ENCODE data around the gene NR1D1. TPM values are rescaled to one million over a fixed set of nuclear protein-coding genes. Genes with fewer than 3 reads are reported as not detected.

Gene NR1D1
- total RNA-seq, 3 donors from 2014 or later: 8.8 to 10.5 (median 9.2) TPM

DNA sequence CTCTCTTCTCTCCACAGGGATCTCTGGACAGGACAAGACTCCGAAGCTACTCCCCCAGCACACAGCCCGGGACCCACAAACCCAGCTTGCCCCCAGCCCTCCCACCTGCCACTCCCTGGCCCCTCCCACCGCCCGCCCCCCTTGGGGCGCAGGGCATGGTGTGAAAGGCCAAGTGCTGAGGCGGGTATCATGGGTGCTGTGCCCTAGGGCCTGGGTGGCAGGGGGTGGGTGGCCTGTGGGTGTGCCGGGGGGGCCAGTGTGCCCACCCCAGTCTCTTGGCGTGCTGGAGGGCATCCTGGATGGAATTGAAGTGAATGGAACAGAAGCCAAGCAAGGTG is 26.2 kb downstream of the NR1D1 start:
- peaks cover 53 to 74% of the 10 kb centered on the region in 2 donors for H3K4me1 ChIP-seq
- intact Hi-C loops (cut with DNase I; ENCODE audit: low total_unique reads): no loop called here
- H3K9me3 ChIP-seq: no peaks in the 10 kb centered on the region
- H3K4me3 ChIP-seq: no peak overlapping the region
- H3K36me3 ChIP-seq: no peaks in the 10 kb centered on the region
- peak overlapping the region; percentile 94 to 96 for H3K27ac ChIP-seq
- no peak for DNase-seq (ENCODE audit: low spot score in 2 of 2)
- TF ChIP-seq POLR2A (IDR thresholded peaks at IDR 0.05) (no peak), POLR2AphosphoS5 (IDR thresholded peaks at IDR 0.05) (no peak)
- TF ChIP-seq, protein P1, sequence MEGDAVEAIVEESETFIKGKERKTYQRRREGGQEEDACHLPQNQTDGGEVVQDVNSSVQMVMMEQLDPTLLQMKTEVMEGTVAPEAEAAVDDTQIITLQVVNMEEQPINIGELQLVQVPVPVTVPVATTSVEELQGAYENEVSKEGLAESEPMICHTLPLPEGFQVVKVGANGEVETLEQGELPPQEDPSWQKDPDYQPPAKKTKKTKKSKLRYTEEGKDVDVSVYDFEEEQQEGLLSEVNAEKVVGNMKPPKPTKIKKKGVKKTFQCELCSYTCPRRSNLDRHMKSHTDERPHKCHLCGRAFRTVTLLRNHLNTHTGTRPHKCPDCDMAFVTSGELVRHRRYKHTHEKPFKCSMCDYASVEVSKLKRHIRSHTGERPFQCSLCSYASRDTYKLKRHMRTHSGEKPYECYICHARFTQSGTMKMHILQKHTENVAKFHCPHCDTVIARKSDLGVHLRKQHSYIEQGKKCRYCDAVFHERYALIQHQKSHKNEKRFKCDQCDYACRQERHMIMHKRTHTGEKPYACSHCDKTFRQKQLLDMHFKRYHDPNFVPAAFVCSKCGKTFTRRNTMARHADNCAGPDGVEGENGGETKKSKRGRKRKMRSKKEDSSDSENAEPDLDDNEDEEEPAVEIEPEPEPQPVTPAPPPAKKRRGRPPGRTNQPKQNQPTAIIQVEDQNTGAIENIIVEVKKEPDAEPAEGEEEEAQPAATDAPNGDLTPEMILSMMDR (IDR thresholded peaks at IDR 0.05): no peak
- no peaks in the 10 kb centered on the region for H3K27me3 ChIP-seq

DNA sequence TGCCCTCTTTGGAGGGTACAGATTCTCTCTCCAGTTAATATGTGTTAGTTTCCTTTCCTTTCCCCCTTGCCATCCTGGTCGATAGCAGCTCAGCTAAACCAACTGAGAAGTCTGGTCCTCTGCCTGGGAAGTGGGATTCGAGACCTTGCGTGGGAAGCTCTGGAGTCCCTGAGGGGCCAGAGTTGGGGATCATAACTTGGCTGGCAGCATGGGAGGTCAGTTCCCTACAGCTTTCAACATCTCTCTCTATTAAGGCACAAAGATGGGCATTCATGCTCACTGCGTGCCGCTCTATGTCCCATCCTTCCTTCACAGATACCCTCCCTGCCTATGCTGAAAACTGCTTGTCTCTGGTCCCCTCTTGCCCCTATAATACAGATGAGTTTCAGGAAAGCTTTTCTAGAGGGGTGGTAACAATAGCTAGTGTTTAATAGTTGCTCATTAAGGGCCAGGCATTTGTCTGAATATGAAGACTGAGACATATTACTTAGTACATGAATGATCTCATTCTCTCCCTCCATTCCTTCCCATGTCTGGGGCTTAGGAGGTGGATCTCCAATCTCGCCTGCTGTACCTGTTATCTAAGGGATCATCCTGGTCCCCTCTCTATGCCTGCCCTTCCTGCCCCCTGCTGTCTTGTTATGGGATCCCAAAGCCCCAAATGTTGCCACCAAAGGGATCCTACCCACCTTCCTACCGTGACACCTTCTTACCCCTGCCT is 26.8 kb downstream of the NR1D1 start:
- H3K27me3 ChIP-seq: no peaks in the 10 kb centered on the region
- DNase-seq (ENCODE audit: low spot score in 2 of 2): no peak
- H3K27ac ChIP-seq: peak overlapping the region; percentile 94 to 96
- no peak overlapping the region for H3K4me3 ChIP-seq
- TF ChIP-seq POLR2AphosphoS5 (IDR thresholded peaks at IDR 0.05) (no peak), POLR2A (IDR thresholded peaks at IDR 0.05) (no peak)
- H3K4me1 ChIP-seq: peaks cover 53 to 74% of the 10 kb centered on the region in 2 donors
- H3K36me3 ChIP-seq: no peaks in the 10 kb centered on the region
- intact Hi-C loops (cut with DNase I; ENCODE audit: low total_unique reads): no loop called here
- H3K9me3 ChIP-seq: no peaks in the 10 kb centered on the region

DNA sequence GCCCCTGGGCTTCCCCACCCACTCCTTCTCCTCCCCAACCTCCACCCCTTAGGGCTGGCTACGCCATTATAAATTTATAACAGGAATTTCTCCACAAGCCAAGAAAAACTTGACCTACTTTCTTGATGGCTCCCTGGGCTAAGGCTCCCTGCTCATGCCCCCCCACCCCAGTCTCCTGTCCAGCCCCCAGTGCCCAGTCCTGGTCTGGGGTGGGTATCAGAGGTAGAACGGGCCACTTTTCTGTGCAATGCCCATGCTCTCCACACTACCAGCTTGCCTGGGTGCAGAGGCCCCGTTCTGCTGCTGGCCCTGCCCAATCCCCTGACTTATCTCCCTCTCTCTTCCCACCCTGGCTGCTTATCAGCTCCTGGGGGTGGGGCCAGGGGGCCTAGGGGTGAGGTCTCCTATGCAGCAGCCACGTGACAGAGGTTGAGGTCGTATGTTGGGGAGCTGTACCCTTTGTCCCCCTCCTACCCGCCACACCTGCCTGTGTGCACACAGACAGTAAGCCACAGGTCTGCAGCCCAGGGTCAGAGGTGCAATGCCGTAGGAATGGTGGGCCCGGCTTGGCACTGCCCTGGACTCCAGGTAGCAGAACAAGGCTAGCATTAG is 27.5 kb downstream of the NR1D1 start:
- H3K27ac ChIP-seq: peak overlapping the region; percentile 94 to 96
- intact Hi-C loops (cut with DNase I; ENCODE audit: low total_unique reads): no loop called here

DNA sequence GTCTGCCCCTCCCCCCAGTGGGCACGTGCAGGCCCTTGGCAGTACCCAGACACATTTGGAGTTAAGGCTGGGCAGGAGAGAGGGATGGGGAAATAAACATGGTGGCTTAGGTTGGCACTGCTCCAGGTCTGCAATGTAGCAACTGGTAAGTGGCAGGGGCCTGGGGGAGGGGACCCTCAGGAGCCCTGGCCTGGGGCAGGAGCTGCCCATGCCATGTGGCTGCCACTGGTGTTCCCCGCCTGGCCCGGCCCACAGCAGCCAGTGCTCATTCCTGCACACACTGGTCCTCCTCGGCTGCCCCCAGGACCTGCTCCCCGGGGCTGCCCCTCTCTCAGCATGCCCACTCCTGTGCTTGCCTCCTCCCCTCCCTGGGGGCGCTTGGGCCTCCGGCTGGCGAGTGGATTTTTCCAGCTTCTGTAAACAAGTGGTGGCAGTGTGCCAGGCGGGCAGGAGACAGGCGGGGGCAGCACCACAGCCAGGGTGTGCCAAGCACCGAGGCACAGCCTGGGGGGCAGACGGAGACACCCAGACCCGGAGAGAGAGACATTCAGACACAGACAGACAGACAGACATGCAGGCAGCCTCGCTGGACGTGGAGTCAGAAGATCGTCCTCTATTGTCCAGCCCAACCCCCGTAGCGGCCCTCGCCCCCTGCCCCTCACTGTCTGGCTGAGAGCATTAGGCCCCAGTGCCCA is 28.2 kb downstream of the NR1D1 start:
- Histone ChIP-seq H3K4me1 (peaks cover 53 to 74% of the 10 kb centered on the region in 2 donors), H3K4me3 (peak overlapping the region; percentile 13 to 60 (median 34)), H3K27me3 (no peaks in the 10 kb centered on the region), H3K27ac (peak overlapping the region; percentile 94 to 96), H3K9me3 (no peaks in the 10 kb centered on the region), H3K36me3 (no peaks in the 10 kb centered on the region)
- intact Hi-C loops (cut with DNase I; ENCODE audit: low total_unique reads): no loop called here
- peak; percentile 80 to 87 for DNase-seq (ENCODE audit: low spot score in 2 of 2)
- TF ChIP-seq POLR2A (IDR thresholded peaks at IDR 0.05) (no peak), POLR2AphosphoS5 (IDR thresholded peaks at IDR 0.05) (peak in 1 of 3 donors; percentile 50)

More for the DNA sequence above, 27.5 kb downstream of the NR1D1 start:
- Histone ChIP-seq H3K4me1 (peaks cover 53 to 74% of the 10 kb centered on the region in 2 donors), H3K9me3 (no peaks in the 10 kb centered on the region), H3K27me3 (no peaks in the 10 kb centered on the region), H3K4me3 (peak overlapping the region; percentile 13 to 60 (median 34)), H3K36me3 (no peaks in the 10 kb centered on the region)
- DNase-seq (ENCODE audit: low spot score in 2 of 2): no peak
- TF ChIP-seq, protein P1 (IDR thresholded peaks at IDR 0.05): no peak
- no peak for TF ChIP-seq POLR2AphosphoS5 (IDR thresholded peaks at IDR 0.05)
- TF ChIP-seq POLR2A (IDR thresholded peaks at IDR 0.05): no peak

DNA sequence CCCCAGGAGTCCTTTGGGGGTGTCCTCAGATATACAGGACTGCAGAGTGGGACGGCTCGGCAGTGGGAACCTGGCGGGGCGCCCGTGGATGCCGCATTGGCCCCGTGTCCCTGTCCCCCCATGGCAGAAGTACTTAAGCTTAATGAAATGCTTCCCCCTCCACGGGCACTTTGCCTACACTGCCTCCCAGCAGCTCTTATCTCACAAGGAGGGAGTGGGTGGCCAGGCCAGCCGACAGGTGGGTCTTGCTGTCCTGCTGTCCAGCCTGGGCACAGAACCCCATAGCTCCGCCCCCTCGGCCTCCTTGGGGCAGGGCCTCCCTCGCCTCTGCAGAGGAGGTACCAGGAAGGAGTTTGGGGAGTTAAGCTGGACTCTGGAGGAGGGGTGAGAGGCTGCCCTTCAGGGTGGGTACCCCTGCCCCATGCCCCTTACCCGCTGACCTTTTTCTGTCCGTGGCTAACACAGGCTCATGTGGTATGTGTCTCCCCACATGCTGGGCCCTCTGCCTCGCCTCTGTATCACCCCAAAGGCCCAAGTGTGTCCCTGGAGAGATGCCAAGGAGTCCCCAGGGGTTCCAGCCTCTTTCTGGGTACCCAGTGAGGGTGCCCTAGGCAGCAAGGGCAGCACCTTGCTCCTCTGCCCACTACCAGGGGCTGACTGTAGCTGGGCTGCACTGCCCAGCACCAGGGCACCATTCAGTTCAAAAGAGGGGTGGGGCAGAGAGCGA is 28.9 kb downstream of the NR1D1 start:
- Histone ChIP-seq H3K4me3 (peak overlapping the region; percentile 13 to 60 (median 34)), H3K4me1 (peaks cover 53 to 72% of the 10 kb centered on the region in 2 donors), H3K27me3 (no peaks in the 10 kb centered on the region), H3K36me3 (no peaks in the 10 kb centered on the region), H3K27ac (peak overlapping the region; percentile 94 to 96), H3K9me3 (no peaks in the 10 kb centered on the region)
- intact Hi-C loops (cut with DNase I; ENCODE audit: low total_unique reads): no loop called here
- TF ChIP-seq POLR2A (IDR thresholded peaks at IDR 0.05) (no peak), POLR2AphosphoS5 (IDR thresholded peaks at IDR 0.05) (no peak)
- TF ChIP-seq, protein P1 (IDR thresholded peaks at IDR 0.05): no peak
- no peak for DNase-seq (ENCODE audit: low spot score in 2 of 2)
